Sigmoid colon (tissue), 4 donors: ENCODE data around the gene MPZL2.

Experiments
- EP300 ChIP-seq, 4 donors: sonication (generic); formaldehyde crosslinking; IDR thresholded peaks; one replicate each; pipeline ENCODE4 v1.6.1; 2017; ENCODE audit warnings: antibody characterized with exemption in 4 of 4
- POLR2A ChIP-seq, 2 donors: fragments of 450-650 bp; IDR thresholded peaks; one replicate each; pipeline ENCODE4 v1.6.1; 2016; ENCODE audit warnings: antibody characterized with exemption in 2 of 2, mild to moderate bottlenecking in 2 of 2, moderate library complexity in 2 of 2
- TF ChIP-seq, protein P1 (sequence below), 4 experiments: fragments of 450-650 bp in 3 of 4; fragments of 200-600 bp in 1 of 4; IDR thresholded peaks; one replicate each; pipeline ENCODE4 v1.5.1; 2016 to 2019; ENCODE audit warnings: antibody characterized with exemption in 4 of 4, mild to moderate bottlenecking in 3 of 4, moderate library complexity in 2 of 4

GRCh38 chr11:118259138-118259537, 5.0 kb downstream of the MPZL2 start:
- TF ChIP-seq, protein P1, sequence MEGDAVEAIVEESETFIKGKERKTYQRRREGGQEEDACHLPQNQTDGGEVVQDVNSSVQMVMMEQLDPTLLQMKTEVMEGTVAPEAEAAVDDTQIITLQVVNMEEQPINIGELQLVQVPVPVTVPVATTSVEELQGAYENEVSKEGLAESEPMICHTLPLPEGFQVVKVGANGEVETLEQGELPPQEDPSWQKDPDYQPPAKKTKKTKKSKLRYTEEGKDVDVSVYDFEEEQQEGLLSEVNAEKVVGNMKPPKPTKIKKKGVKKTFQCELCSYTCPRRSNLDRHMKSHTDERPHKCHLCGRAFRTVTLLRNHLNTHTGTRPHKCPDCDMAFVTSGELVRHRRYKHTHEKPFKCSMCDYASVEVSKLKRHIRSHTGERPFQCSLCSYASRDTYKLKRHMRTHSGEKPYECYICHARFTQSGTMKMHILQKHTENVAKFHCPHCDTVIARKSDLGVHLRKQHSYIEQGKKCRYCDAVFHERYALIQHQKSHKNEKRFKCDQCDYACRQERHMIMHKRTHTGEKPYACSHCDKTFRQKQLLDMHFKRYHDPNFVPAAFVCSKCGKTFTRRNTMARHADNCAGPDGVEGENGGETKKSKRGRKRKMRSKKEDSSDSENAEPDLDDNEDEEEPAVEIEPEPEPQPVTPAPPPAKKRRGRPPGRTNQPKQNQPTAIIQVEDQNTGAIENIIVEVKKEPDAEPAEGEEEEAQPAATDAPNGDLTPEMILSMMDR (IDR thresholded peaks at IDR 0.05): no peak
- TF ChIP-seq POLR2A (IDR thresholded peaks at IDR 0.05): no peak
- no peak for TF ChIP-seq EP300 (IDR thresholded peaks at IDR 0.05)
